IPS-18a (cell line): ENCODE results near the gene TRIM36.

Experiments used
- H3K27ac ChIP-seq: one replicate; pipeline ENCODE4 v1.5.1; 2013; ENCODE audit warnings: low read length
- H3K27me3 ChIP-seq: one replicate; pipeline ENCODE4 v1.6.1; 2013; ENCODE audit warnings: mild to moderate bottlenecking, low read length; ENCODE audit not compliant: control insufficient read depth, insufficient read depth
- H3K36me3 ChIP-seq: one replicate; pipeline ENCODE4 v1.6.1; 2013; ENCODE audit warnings: low read depth, low read length; ENCODE audit not compliant: control insufficient read depth
- H3K4me1 ChIP-seq: one replicate; pipeline ENCODE4 v1.6.1; 2013; ENCODE audit warnings: low read depth, low read length; ENCODE audit not compliant: control insufficient read depth
- H3K4me3 ChIP-seq: one replicate; pipeline ENCODE4 v1.5.1; 2013; ENCODE audit warnings: low read length
- H3K9ac ChIP-seq: one replicate; pipeline ENCODE4 v1.6.1; 2013; ENCODE audit warnings: mild to moderate bottlenecking, low read length, moderate library complexity
- H3K9me3 ChIP-seq: one replicate; pipeline ENCODE4 v1.6.1; 2013; ENCODE audit warnings: low read depth, low read length; ENCODE audit not compliant: control insufficient read depth

The TRIM36 gene

GRCh38 chr5:115169487-115170133 is at the start of gene TRIM36:
Gene TRIM36 (minus strand): TSS chr5:115169908. CDS start chr5:115169634, 274 bp downstream.
- peak within 1 kb of the TSS; percentile 81 for H3K4me3 ChIP-seq
- peaks cover 11% of the 10 kb centered on the region for H3K4me1 ChIP-seq
- H3K27me3 ChIP-seq = peaks cover 40% of the 10 kb centered on the region
- peaks cover 14% of the 10 kb centered on the region for H3K9me3 ChIP-seq
- no peaks in the 10 kb centered on the region for H3K36me3 ChIP-seq
- peak within 1 kb of the TSS; percentile 84 for H3K9ac ChIP-seq
- no peak within 1 kb of the TSS for H3K27ac ChIP-seq

DNA sequence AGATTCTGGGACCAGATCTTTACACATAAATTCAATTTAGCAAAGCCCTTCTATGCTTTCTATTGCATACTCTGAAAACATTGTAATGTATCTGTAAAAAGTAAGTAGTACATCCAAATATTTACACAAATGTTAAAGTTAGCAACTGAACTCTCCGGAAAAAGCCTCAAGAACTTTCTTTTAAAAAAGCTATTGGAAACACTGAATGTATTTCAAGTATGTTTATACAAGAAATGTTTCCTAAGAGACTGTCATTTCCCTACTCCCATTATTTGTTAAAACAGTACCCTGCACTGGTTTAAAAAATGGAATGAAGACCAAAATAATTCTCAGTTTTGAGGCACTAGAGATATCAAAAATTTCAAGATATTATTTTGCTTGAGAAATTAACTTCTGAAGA is 44.8 kb upstream of the TRIM36 start:
- no peak overlapping the region for H3K27ac ChIP-seq
- peaks cover 6% of the 10 kb centered on the region for H3K36me3 ChIP-seq
- no peak overlapping the region for H3K4me3 ChIP-seq
- H3K4me1 ChIP-seq = no peaks in the 10 kb centered on the region
- no peaks in the 10 kb centered on the region for H3K27me3 ChIP-seq
- no peaks in the 10 kb centered on the region for H3K9me3 ChIP-seq
- no peak overlapping the region for H3K9ac ChIP-seq

DNA sequence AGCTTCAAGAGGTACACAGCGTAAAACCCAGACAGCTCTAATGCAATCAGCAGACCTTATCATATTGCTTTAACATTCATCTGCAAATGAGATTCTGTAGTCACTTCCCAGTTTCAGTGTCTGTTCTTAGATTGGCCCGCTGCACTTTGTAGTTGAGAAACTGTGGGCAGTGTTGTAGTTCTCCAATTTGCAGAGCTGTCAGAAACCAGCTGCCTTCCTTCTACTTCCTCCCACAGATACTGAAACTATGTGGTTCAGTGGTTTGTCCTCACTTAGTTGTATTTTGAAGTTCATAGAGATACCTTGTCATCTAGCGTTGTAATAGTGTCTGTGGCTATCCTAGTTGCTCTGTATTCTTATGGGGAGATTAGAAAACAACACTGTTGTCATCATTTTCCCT is 39.6 kb upstream of the TRIM36 start:
- Histone ChIP-seq H3K27ac (no peak overlapping the region), H3K9me3 (no peaks in the 10 kb centered on the region)

DNA sequence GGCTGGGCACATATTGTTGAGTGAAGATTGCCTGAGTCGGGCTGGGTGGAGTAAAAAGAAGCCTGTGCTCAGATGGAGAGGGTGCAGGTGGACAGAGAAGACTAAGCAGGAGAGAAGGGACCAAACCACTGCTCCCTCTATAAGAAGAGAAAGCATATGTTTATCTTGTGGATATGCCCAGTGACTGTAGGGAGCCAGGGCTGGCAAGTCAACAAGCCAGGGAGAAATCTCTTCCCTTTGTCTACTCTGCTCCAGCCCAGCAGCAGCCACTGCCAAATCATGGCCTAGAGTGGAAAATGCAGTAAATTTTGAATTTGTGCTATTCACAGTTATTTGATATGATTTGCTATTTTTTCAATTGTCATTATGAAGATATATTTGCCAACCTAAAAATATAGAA is 33.2 kb upstream of the TRIM36 start:
- no peak overlapping the region for H3K9ac ChIP-seq
- no peaks in the 10 kb centered on the region for H3K27me3 ChIP-seq
- no peaks in the 10 kb centered on the region for H3K9me3 ChIP-seq
- no peak overlapping the region for H3K4me3 ChIP-seq
- H3K27ac ChIP-seq = no peak overlapping the region
- no peaks in the 10 kb centered on the region for H3K36me3 ChIP-seq
- no peaks in the 10 kb centered on the region for H3K4me1 ChIP-seq

More for the DNA sequence above, 39.6 kb upstream of the TRIM36 start:
- Histone ChIP-seq H3K36me3 (no peaks in the 10 kb centered on the region), H3K27me3 (no peaks in the 10 kb centered on the region), H3K4me3 (no peak overlapping the region), H3K4me1 (no peaks in the 10 kb centered on the region), H3K9ac (no peak overlapping the region)

DNA sequence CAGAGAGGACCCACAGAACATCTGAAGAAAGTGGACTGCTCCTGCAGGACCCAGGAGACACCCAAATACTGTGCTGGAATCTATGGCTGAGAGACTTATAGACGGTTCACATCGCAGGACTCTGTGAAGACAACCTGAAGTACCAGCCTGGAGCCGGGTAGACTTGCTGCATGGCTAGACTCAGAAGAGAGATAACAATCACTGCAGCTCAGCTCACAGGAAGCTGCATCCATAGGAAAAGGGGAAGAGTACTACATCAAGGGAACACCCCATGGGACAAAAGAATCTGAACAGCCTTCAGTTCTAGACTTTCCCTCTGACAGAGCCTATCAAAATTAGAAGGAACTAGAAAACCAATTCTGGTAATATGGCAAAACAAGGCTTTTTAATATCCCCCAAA is 26.5 kb upstream of the TRIM36 start:
- Histone ChIP-seq H3K9me3 (no peaks in the 10 kb centered on the region), H3K9ac (no peak overlapping the region), H3K4me3 (no peak overlapping the region), H3K4me1 (no peaks in the 10 kb centered on the region), H3K27me3 (no peaks in the 10 kb centered on the region), H3K36me3 (no peaks in the 10 kb centered on the region), H3K27ac (no peak overlapping the region)

DNA sequence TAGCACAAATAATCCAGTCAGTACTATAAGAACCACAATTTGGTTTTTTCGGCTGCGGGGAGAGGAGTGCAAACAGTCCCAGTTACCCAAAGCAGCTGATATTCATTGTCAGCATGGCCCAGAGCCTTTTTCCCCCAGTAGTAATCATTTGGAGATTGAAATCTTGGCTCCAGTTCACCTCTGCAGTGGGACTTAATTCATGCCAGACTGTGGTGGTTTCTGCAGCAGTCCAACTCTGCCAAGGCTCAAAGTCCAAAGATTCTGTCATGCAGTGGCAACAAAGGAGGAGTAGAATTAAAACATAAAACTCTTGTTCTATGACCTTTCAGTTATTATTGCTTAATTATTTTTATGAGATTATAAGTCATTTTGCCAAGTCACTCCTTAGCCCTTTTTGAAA is 25.0 kb upstream of the TRIM36 start:
- Histone ChIP-seq H3K9me3 (no peaks in the 10 kb centered on the region), H3K36me3 (no peaks in the 10 kb centered on the region), H3K4me3 (no peak overlapping the region), H3K9ac (no peak overlapping the region), H3K27me3 (no peaks in the 10 kb centered on the region), H3K27ac (no peak overlapping the region), H3K4me1 (peaks cover 7% of the 10 kb centered on the region)

GRCh38 chr5:115193295-115193694 is 23.6 kb upstream of the TRIM36 start:
- Histone ChIP-seq H3K9ac (no peak overlapping the region), H3K4me1 (peaks cover 10% of the 10 kb centered on the region), H3K36me3 (no peaks in the 10 kb centered on the region)

DNA sequence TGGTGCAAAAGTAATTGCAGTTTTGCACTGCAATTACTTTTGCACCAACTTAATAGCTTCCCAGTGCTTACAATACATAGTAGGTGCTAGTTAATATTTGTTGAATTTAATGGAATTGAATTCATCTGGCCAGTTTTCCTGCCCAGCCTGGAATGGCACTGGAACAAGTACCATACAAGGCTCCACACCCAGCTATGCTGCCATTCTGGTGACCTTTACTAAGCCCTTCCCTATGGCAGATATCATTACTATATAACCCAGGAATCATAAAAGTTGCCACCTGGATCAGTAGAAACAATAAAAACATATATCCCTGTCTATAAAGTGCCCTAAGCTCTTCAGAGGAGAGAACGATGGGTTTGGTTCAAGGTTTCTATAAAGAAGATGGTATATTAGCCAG is 22.4 kb upstream of the TRIM36 start:
- Histone ChIP-seq H3K9me3 (no peaks in the 10 kb centered on the region), H3K4me1 (peaks cover 10% of the 10 kb centered on the region), H3K4me3 (no peak overlapping the region), H3K27ac (no peak overlapping the region), H3K36me3 (no peaks in the 10 kb centered on the region), H3K9ac (no peak overlapping the region), H3K27me3 (no peaks in the 10 kb centered on the region)

More at GRCh38 chr5:115193295-115193694, 23.6 kb upstream of the TRIM36 start:
- Histone ChIP-seq H3K27me3 (no peaks in the 10 kb centered on the region), H3K4me3 (no peak overlapping the region), H3K27ac (no peak overlapping the region), H3K9me3 (no peaks in the 10 kb centered on the region)

GRCh38 chr5:115191474-115192031 is 21.8 kb upstream of the TRIM36 start:
- Histone ChIP-seq H3K36me3 (no peaks in the 10 kb centered on the region), H3K27ac (no peak overlapping the region), H3K4me1 (peaks cover 10% of the 10 kb centered on the region), H3K27me3 (no peaks in the 10 kb centered on the region), H3K9ac (no peak overlapping the region), H3K4me3 (no peak overlapping the region), H3K9me3 (no peaks in the 10 kb centered on the region)

DNA sequence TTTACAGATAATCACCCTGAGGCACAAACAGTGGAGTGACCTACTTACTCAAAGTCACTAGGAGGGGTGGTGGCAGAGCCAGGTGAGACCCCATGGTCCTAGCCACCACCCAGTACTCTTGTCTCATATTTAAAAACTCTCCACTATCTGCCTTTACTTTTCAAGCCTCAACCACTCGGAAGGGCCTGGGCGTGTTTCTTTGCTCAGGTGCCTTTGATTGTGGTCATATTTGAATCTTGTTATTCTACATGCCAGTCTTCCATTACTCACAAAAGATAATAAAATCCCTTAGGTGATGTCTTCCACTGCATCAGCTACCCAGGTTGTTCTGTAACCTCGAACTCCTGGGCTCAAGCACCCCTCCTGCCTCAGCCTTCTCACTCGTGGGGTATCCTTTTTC is 20.7 kb upstream of the TRIM36 start:
- H3K27ac ChIP-seq = no peak overlapping the region

DNA sequence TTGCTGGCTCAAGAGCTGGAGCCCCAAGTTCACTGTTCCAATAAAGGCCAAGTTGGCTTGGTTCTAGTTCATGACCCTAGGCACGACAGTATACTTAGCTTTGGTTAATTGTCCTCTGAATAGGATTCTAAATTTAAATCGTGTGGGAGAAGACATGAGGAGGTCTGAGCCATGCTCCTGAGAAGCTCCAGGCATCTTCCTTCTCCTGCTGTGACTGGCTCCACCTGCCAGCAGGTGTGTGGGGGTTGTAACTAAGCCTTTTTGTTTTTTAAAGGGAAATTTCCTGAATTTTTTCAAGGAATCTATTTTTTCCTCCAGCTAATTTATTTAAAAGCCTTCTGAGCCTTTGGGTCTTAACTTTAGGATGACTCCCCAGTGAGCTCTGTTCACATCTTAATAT is 20.2 kb upstream of the TRIM36 start:
- Histone ChIP-seq H3K27me3 (no peaks in the 10 kb centered on the region), H3K4me3 (no peak overlapping the region), H3K9ac (no peak overlapping the region), H3K27ac (no peak overlapping the region), H3K4me1 (peaks cover 10% of the 10 kb centered on the region), H3K36me3 (no peaks in the 10 kb centered on the region), H3K9me3 (no peaks in the 10 kb centered on the region)

More for the DNA sequence above, 20.7 kb upstream of the TRIM36 start:
- Histone ChIP-seq H3K9me3 (no peaks in the 10 kb centered on the region), H3K9ac (no peak overlapping the region), H3K4me1 (peaks cover 10% of the 10 kb centered on the region), H3K27me3 (no peaks in the 10 kb centered on the region), H3K36me3 (no peaks in the 10 kb centered on the region), H3K4me3 (no peak overlapping the region)

GRCh38 chr5:115186794-115187193 is 17.1 kb upstream of the TRIM36 start:
- Histone ChIP-seq H3K9ac (no peak overlapping the region), H3K36me3 (no peaks in the 10 kb centered on the region), H3K9me3 (no peaks in the 10 kb centered on the region), H3K4me1 (peaks cover 10% of the 10 kb centered on the region), H3K27me3 (peaks cover 14% of the 10 kb centered on the region), H3K4me3 (no peak overlapping the region), H3K27ac (no peak overlapping the region)
